Measurements from ENCODE around the gene ILRUN. TPM values are rescaled to one million over a fixed set of nuclear protein-coding genes. Genes with fewer than 3 reads are reported as not detected.
A peak's percentile ranks its signal among the peaks of the same experiment; 100 is the strongest.

Gene ILRUN
- total RNA-seq, 1 experiment from 2014 or later = 64.6 TPM

DNA sequence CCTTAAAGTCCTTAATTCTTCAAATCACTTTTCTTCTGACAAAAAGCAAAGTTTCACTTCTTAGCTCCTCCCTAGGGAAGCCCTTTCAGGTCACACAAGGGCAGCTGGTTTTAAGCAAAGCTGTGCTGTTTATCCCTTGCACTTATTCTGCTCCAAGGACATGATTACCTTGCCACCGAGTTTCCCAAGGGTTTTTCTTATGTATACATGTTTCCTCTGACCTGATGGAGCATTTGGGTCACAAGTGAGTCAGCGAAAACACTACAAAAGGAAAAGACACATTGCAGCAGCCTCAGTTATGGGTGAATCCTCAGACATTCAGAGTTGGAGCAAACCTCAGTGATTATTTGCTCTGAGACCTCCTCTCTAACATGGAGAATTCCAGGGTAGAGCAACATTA lies 26.6 kb upstream of the ILRUN start:
- Histone ChIP-seq H2AK5ac (ENCODE audit: insufficient read length, low read length) (no peak overlapping the region), H2AFZ (ENCODE audit: low read length) (peak overlapping the region; percentile 40), H3K18ac (ENCODE audit: insufficient read length, low read depth, low read length) (no peak overlapping the region), H3K27ac (ENCODE audit: insufficient read length, low read depth, low read length) (peak overlapping the region; percentile 7), H3K56ac (ENCODE audit: insufficient read length, low read depth, low read length) (no peak overlapping the region), H3K4ac (ENCODE audit: low read depth, low read length) (no peak overlapping the region), H3K79me2 (ENCODE audit: insufficient read depth, low read length) (no peaks in the 10 kb centered on the region), H2BK12ac (ENCODE audit: insufficient read length, low read depth, low read length) (no peak overlapping the region), H3K4me1 (ENCODE audit: insufficient read depth, low read length) (peaks cover 2% of the 10 kb centered on the region; the same call in 1 of the 2 replicates), H2BK120ac (ENCODE audit: low read depth, low read length, poor library complexity, severe bottlenecking) (no peak overlapping the region), H3K79me1 (ENCODE audit: insufficient read depth, low read depth, low read length, poor library complexity, severe bottlenecking) (no peaks in the 10 kb centered on the region), H3K23ac (ENCODE audit: insufficient read length, low read depth, low read length) (no peak overlapping the region), H4K8ac (replicated peaks; ENCODE audit: insufficient read length, low read depth, low read length) (no peak overlapping the region), H2BK5ac (ENCODE audit: insufficient read length, low read length) (peak overlapping the region; percentile 50), H3K9me3 (ENCODE audit: control insufficient read depth, low read depth, low read length) (no peaks in the 10 kb centered on the region), H2BK20ac (ENCODE audit: low read depth, low read length, poor library complexity, severe bottlenecking) (no peak overlapping the region), H3K4me2 (ENCODE audit: insufficient read depth, insufficient read length, low read length) (no peak overlapping the region), H4K20me1 (ENCODE audit: control insufficient read depth, insufficient read depth, insufficient read length) (no peaks in the 10 kb centered on the region), H3K23me2 (ENCODE audit: insufficient read length, low read depth, low read length, poor library complexity, severe bottlenecking) (no peaks in the 10 kb centered on the region), H4K5ac (ENCODE audit: insufficient read length, low read depth, low read length) (no peak overlapping the region), H4K91ac (ENCODE audit: insufficient read length, low read depth, low read length) (no peak overlapping the region), H3K9ac (ENCODE audit: extremely low read depth, insufficient read length, low read length) (no peak overlapping the region), H3K27me3 (ENCODE audit: insufficient read depth, low read length) (no peaks in the 10 kb centered on the region), H3T11ph (ENCODE audit: low read length) (no peak overlapping the region), H2BK15ac (ENCODE audit: low read depth, low read length) (no peak overlapping the region), H3K14ac (ENCODE audit: insufficient read depth, low read length) (no peak overlapping the region)
- H3K27me3 Mint-ChIP-seq (ENCODE audit: low read depth) = no peaks in the 10 kb centered on the region; the same call in 1 of the 2 replicates
- peaks cover 0 to 5% (median 5%) of the 10 kb centered on the region in 3 experiments; a peak in 5 of 7 replicates for H3K36me3 Mint-ChIP-seq (ENCODE audit: insufficient read depth in 1 of 3, low read depth in 3 of 3)
- TF ChIP-seq, protein P1, sequence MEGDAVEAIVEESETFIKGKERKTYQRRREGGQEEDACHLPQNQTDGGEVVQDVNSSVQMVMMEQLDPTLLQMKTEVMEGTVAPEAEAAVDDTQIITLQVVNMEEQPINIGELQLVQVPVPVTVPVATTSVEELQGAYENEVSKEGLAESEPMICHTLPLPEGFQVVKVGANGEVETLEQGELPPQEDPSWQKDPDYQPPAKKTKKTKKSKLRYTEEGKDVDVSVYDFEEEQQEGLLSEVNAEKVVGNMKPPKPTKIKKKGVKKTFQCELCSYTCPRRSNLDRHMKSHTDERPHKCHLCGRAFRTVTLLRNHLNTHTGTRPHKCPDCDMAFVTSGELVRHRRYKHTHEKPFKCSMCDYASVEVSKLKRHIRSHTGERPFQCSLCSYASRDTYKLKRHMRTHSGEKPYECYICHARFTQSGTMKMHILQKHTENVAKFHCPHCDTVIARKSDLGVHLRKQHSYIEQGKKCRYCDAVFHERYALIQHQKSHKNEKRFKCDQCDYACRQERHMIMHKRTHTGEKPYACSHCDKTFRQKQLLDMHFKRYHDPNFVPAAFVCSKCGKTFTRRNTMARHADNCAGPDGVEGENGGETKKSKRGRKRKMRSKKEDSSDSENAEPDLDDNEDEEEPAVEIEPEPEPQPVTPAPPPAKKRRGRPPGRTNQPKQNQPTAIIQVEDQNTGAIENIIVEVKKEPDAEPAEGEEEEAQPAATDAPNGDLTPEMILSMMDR (conservative IDR thresholded peaks at IDR 0.05) = no peak
- DNase-seq = no peak
- H3K27ac Mint-ChIP-seq = peak overlapping the region in 2 of 3 experiments; percentile 85 to 91; a peak in 4 of 7 replicates
- WGBS (ENCODE audit: extremely low coverage, insufficient read length, low lambda C conversion rate) = no CpG with 5 or more reads among the region's 2 CpGs
- H3K9me3 Mint-ChIP-seq = peaks cover 6 to 8% of the 10 kb centered on the region in 2 experiments
- peaks cover 20 to 28% of the 10 kb centered on the region in 2 experiments for H3K4me1 Mint-ChIP-seq
- no peak overlapping the region for H3K4me3 Mint-ChIP-seq
